AG10803 (cell line): ENCODE data around the gene C5orf58.

ENCODE experiments used
- DNase-seq: peaks from one replicate; pipeline ENCODE4 v3.0.0; 2010; ENCODE audit warnings: low read depth
- H3K4me3 ChIP-seq: 2 replicates; pipeline ENCODE4 v1.5.1; 2011; ENCODE audit warnings: mild to moderate bottlenecking, low read length, control low read depth
- TF ChIP-seq, protein P1 (sequence below): conservative IDR thresholded peaks from 2 replicates; pipeline ENCODE4 v1.5.1; 2011; ENCODE audit warnings: mild to moderate bottlenecking, low read length, control low read depth, inconsistent platforms

Gene C5orf58

DNA sequence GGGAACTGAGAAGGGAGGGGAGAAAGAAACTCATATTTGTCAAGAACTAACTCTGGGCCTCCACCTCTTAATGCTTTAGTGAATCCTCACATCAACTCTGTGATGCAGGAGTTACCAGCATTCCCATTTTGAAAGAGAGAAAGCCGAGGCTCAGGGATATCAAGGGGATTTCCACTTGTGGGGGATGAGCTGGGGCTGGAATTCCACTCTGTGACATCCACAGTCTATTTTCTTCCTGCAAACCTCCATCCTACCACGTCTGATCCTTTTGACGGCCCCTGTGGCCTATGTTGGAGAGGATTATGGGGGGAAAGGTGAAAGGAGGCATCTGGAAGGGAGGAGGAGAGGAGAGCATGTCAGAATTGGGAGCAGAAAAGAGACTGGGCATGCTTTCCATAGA, 55.8 kb downstream of the C5orf58 start:
- DNase-seq, result no peak
- TF ChIP-seq, protein P1, sequence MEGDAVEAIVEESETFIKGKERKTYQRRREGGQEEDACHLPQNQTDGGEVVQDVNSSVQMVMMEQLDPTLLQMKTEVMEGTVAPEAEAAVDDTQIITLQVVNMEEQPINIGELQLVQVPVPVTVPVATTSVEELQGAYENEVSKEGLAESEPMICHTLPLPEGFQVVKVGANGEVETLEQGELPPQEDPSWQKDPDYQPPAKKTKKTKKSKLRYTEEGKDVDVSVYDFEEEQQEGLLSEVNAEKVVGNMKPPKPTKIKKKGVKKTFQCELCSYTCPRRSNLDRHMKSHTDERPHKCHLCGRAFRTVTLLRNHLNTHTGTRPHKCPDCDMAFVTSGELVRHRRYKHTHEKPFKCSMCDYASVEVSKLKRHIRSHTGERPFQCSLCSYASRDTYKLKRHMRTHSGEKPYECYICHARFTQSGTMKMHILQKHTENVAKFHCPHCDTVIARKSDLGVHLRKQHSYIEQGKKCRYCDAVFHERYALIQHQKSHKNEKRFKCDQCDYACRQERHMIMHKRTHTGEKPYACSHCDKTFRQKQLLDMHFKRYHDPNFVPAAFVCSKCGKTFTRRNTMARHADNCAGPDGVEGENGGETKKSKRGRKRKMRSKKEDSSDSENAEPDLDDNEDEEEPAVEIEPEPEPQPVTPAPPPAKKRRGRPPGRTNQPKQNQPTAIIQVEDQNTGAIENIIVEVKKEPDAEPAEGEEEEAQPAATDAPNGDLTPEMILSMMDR, result no peak
- no peak overlapping the region for H3K4me3 ChIP-seq

DNA sequence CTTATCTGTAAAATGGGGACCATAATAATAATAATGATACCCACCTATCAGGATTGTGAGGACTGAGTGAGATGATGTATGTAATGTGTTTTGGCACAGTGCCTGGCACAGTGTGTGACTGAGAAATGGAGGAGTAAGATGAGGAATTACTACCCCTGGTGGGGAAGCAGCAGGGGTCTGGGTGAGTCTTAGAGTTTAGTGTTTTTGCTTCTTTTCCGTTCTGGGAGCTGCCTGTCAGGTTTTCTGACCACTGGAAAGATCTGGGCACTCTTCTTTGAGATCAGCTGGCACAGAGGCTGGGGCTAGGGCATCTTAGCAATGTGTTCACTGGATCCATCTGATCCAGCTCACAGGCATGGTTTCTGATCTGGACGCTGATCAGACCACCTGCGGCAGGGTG, 56.3 kb downstream of the C5orf58 start:
- no peak overlapping the region for H3K4me3 ChIP-seq
- no peak for DNase-seq
- TF ChIP-seq, protein P1, result no peak

- TF ChIP-seq, protein P1, result no peak
- no peak overlapping the region for H3K4me3 ChIP-seq
- DNase-seq, result no peak
Observed at GRCh38 chr5:170289764-170290163, 57.0 kb downstream of the C5orf58 start.

DNA sequence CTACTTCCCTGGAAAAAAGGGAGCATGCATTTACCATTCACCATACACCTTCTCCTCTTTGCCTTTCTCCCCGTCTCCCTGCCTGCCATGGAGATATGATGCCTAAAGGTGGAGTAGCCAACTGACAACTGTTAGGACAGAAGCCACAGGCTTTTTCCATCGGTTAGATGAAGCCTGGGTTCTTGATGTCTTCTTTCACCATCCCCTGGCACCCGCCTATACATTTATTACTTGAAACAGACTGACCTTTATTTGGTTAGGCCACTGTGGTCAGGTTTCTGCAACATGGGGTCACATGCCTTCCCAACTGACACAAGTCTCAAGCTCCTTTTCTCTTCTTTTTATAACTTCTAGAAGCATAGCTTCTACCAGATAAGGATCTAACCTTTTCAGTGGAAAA, 57.7 kb downstream of the C5orf58 start:
- TF ChIP-seq, protein P1, result no peak
- no peak for DNase-seq
- H3K4me3 ChIP-seq, result no peak overlapping the region

GRCh38 chr5:170292179-170293104, 59.7 kb downstream of the C5orf58 start:
- TF ChIP-seq, protein P1, result no peak
- no peak for DNase-seq
- H3K4me3 ChIP-seq, result no peak overlapping the region

GRCh38 chr5:170293273-170293672, 60.5 kb downstream of the C5orf58 start:
- H3K4me3 ChIP-seq, result no peak overlapping the region
- TF ChIP-seq, protein P1, result no peak
- no peak for DNase-seq

- DNase-seq, result no peak
- TF ChIP-seq, protein P1, result no peak
- no peak overlapping the region for H3K4me3 ChIP-seq
Observed at GRCh38 chr5:170294057-170294456, 61.3 kb downstream of the C5orf58 start.
